Stomach (tissue), 9 donors: Measurements from ENCODE around the gene SYCP2. TPM values are rescaled to one million over a fixed set of nuclear protein-coding genes. Genes with fewer than 3 reads are reported as not detected.

Experiments used
- DNase-seq, 2 donors: peaks; one replicate each; pipeline versions ENCODE4 v3.0.0 to v3.0.0-alpha.2; 2013 to 2019
- H3K27ac ChIP-seq, 5 donors: fragments of 200-600 bp in 4 of 5; sonication (generic) in 4 of 5; one replicate each; pipeline ENCODE4 v1.5.1; 2013 to 2019; ENCODE audit warnings: mild to moderate bottlenecking in 1 of 5, moderate library complexity in 1 of 5
- H3K27me3 ChIP-seq, 3 donors: fragments of 200-600 bp; sonication (generic); one replicate each; pipeline ENCODE4 v1.5.1; 2017 to 2019; ENCODE audit warnings: mixed run types in 1 of 3
- H3K36me3 ChIP-seq, 4 donors: fragments of 200-600 bp; sonication (generic); 1 replicate in 3 of 4; 2 replicates in 1 of 4; pipeline ENCODE4 v1.5.1; 2016 to 2019
- H3K4me1 ChIP-seq, 4 donors: fragments of 200-600 bp; sonication (generic); one replicate each; pipeline ENCODE4 v1.5.1; 2016 to 2019
- H3K4me3 ChIP-seq, 4 donors: fragments of 200-600 bp; sonication (generic) in 3 of 4; one replicate each; pipeline ENCODE4 v1.5.1; 2016 to 2019; ENCODE audit warnings: mild to moderate bottlenecking in 1 of 4
- H3K9me3 ChIP-seq, 4 donors: fragments of 200-600 bp; sonication (generic); one replicate each; pipeline ENCODE4 v1.5.1; 2016 to 2019
- CTCF ChIP-seq, 7 experiments: fragments of 450-650 bp in 4 of 7; fragments of 200-600 bp in 3 of 7; sonication (generic) in 3 of 7; IDR thresholded peaks; one replicate each; pipeline ENCODE4 v1.5.1; 2016 to 2019; ENCODE audit warnings: antibody characterized with exemption in 7 of 7, control low read depth in 2 of 7, mild to moderate bottlenecking in 1 of 7
- EP300 ChIP-seq: sonication (generic); formaldehyde crosslinking; IDR thresholded peaks from one replicate; pipeline ENCODE4 v1.6.1; 2017; ENCODE audit warnings: antibody characterized with exemption
- POLR2A ChIP-seq, 4 donors: fragments of 450-650 bp; IDR thresholded peaks; one replicate each; pipeline ENCODE4 v1.6.1; 2016; ENCODE audit warnings: antibody characterized with exemption in 4 of 4, control low read depth in 2 of 4, mild to moderate bottlenecking in 1 of 4, moderate library complexity in 1 of 4
- POLR2AphosphoS5 ChIP-seq, 3 donors: sonication (generic); formaldehyde crosslinking; IDR thresholded peaks; one replicate each; pipeline ENCODE4 v1.6.1; 2016; ENCODE audit warnings: antibody characterized with exemption in 3 of 3
- WGBS, 5 donors: extraction: QIAGEN DNeasy Blood & Tissue Kit in 3 of 5; methylation state at CpG; one replicate each; pipeline versions ENCODE4 v1.1.5 to v1.1.7; 2013 to 2018; 5-methylcytosine and 5-hydroxymethylcytosine counted together
- intact Hi-C: fragments of 100-400 bp; cut with DNase I; formaldehyde crosslinking; loops from one replicate; pipeline ENCODE4 v1.15.1; 2023; ENCODE audit warnings: low total_unique reads
- polyA plus RNA-seq, 3 donors: library from polyadenylated mRNA; stranded (reverse); fragments of 200-250 nt; gene quantifications; one replicate each; pipeline ENCODE4 v1.2.3, GENCODE V29; 2013
- total RNA-seq, 5 donors: library from RNA; depleted of rRNA; stranded (reverse); fragments of >200 nt; gene quantifications; one replicate each; pipeline versions ENCODE4 v1.1.0 to v1.2.3, GENCODE V29; 2014 to 2016
- donor health status: healthy with polysubstance abuse.
- donor health status: Bipolar disorder and iron deficiency.
- donor health status: healthy.

The SYCP2 gene
- total and polyA plus RNA-seq, 8 donors = 1.4 to 14.6 (median 6.7) TPM

- peaks cover 29 to 58% (median 41%) of the 10 kb centered on the region in 4 donors for H3K4me1 ChIP-seq
- TF ChIP-seq POLR2AphosphoS5 (IDR thresholded peaks at IDR 0.05) (no peak), CTCF (IDR thresholded peaks at IDR 0.05) (no peak), EP300 (no peak), POLR2A (IDR thresholded peaks at IDR 0.05) (no peak)
- H3K4me3 ChIP-seq = no peak overlapping the region
- H3K27me3 ChIP-seq = no peaks in the 10 kb centered on the region
- H3K27ac ChIP-seq = peak overlapping the region in 1 of 5 donors; percentile 94
- no peaks in the 10 kb centered on the region for H3K9me3 ChIP-seq
- no peak for DNase-seq
- peaks cover 13 to 39% (median 32%) of the 10 kb centered on the region in 4 donors for H3K36me3 ChIP-seq
- intact Hi-C loops = no loop called here
- 76 to 86% (median 77%) methylated on average over 2 of the region's 2 CpGs for WGBS, 5 donors
Measured at GRCh38 chr20:59942245-59942644, 8.8 kb upstream of the SYCP2 start.

DNA sequence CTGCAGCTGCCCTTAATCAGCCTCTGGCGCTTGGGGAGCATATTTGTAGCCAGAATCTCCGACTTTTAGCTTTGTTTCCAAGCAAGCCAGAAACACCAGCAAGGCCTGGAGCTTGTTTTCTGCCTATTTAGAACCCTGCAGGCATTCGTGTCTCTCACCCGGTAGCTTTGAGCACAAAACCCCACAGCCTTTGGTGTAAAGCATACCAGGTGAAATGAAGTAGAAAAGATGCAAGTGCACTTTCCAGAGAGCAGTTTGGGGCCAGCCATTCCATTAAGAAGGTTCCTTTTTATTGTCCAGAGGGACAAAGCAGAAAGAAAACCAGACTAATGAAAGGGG lies 7.5 kb upstream of the SYCP2 start:
- peak overlapping the region; percentile 63 to 81 (median 72) for H3K4me3 ChIP-seq
- peak overlapping the region; percentile 93 to 99 (median 94) for H3K27ac ChIP-seq
- intact Hi-C loops = no loop called here
- DNase-seq = no peak
- WGBS, 5 donors = 0 to 4% (median 0%) methylated on average over 3 to 4 of the region's 4 CpGs
- H3K36me3 ChIP-seq = peaks cover 13 to 35% (median 31%) of the 10 kb centered on the region in 4 donors
- peaks cover 29 to 66% (median 52%) of the 10 kb centered on the region in 4 donors for H3K4me1 ChIP-seq
- TF ChIP-seq CTCF (IDR thresholded peaks at IDR 0.05) (no peak), POLR2AphosphoS5 (IDR thresholded peaks at IDR 0.05) (no peak), EP300 (no peak), POLR2A (IDR thresholded peaks at IDR 0.05) (no peak)
- no peaks in the 10 kb centered on the region for H3K9me3 ChIP-seq
- no peaks in the 10 kb centered on the region for H3K27me3 ChIP-seq

- Histone ChIP-seq H3K27me3 (no peaks in the 10 kb centered on the region), H3K27ac (peak within 1 kb of the TSS; percentile 93 to 99 (median 94)), H3K36me3 (peaks cover 13 to 31% (median 28%) of the 10 kb centered on the region in 4 donors), H3K4me1 (peaks cover 29 to 66% (median 52%) of the 10 kb centered on the region in 4 donors), H3K4me3 (peak within 1 kb of the TSS; percentile 63 to 81 (median 72)), H3K9me3 (no peaks in the 10 kb centered on the region)
- DNase-seq = peak; percentile 98 to 99
- WGBS, 5 donors = 0 to 1% (median 0%) methylated on average over 24 to 57 of the region's 57 CpGs
- intact Hi-C loops = no loop called here
- TF ChIP-seq POLR2AphosphoS5 (IDR thresholded peaks at IDR 0.05) (peak; percentile 31 to 91 (median 69)), EP300 (no peak), CTCF (IDR thresholded peaks at IDR 0.05) (peak in 2 of 7 experiments; percentile 20 to 43), POLR2A (IDR thresholded peaks at IDR 0.05) (peak in 1 of 4 donors; percentile 71)
Measured at GRCh38 chr20:59940129-59940955, 6.9 kb upstream of the SYCP2 start, which contains the start of the genes FAM217B and PPP1R3D. Gene FAM217B (plus strand): TSS chr20:59940389. CDS start chr20:59943944, 3,555 bp downstream. Gene PPP1R3D (minus strand): TSS chr20:59940305. CDS start chr20:59939931, 374 bp downstream.

- H3K27ac ChIP-seq = peak overlapping the region; percentile 93 to 99 (median 94)
- TF ChIP-seq POLR2A (IDR thresholded peaks at IDR 0.05) (no peak), CTCF (IDR thresholded peaks at IDR 0.05) (no peak), EP300 (no peak), POLR2AphosphoS5 (IDR thresholded peaks at IDR 0.05) (no peak)
- DNase-seq = peak; percentile 48 to 67
- no peaks in the 10 kb centered on the region for H3K9me3 ChIP-seq
- peaks cover 29 to 66% (median 52%) of the 10 kb centered on the region in 4 donors for H3K4me1 ChIP-seq
- 0% methylated on average over 7 to 24 of the region's 24 CpGs for WGBS, 5 donors
- H3K36me3 ChIP-seq = peaks cover 12 to 26% (median 23%) of the 10 kb centered on the region in 4 donors
- intact Hi-C loops = no loop called here
- no peaks in the 10 kb centered on the region for H3K27me3 ChIP-seq
- H3K4me3 ChIP-seq = peak overlapping the region; percentile 63 to 81 (median 72)
Measured at GRCh38 chr20:59939879-59940128, 6.4 kb upstream of the SYCP2 start.
